CD14-positive monocyte (primary cell): ENCODE results near the gene MEGF9. TPM values are rescaled to one million over a fixed set of nuclear protein-coding genes. Genes with fewer than 3 reads are reported as not detected.

Source experiments
- DNase-seq, 3 donors: peaks; one replicate each; pipeline ENCODE4 v3.0.0-alpha.2; 2011 to 2022
- H2AFZ ChIP-seq: 2 replicates; pipeline ENCODE4 v1.6.0; 2012; ENCODE audit warnings: mild to moderate bottlenecking, low read depth, low read length, inconsistent platforms; ENCODE audit not compliant: insufficient read depth, poor library complexity, severe bottlenecking
- H3K27ac ChIP-seq, 2 donors: 1 replicate in 1 of 2; 2 replicates in 1 of 2; pipeline ENCODE4 v1.5.1; 2012 to 2013; ENCODE audit warnings: low read length in 2 of 2, control low read depth in 1 of 2, inconsistent platforms in 1 of 2, low read depth in 1 of 2, mild to moderate bottlenecking in 1 of 2
- H3K27me3 ChIP-seq, 2 donors: one replicate each; pipeline versions ENCODE4 v1.6.0 to v1.6.1; 2011 to 2013; ENCODE audit warnings: low read length in 2 of 2; ENCODE audit not compliant: control insufficient read depth in 2 of 2, insufficient read depth in 2 of 2
- H3K36me3 ChIP-seq, 2 donors: replicated peaks in 1 of 2; 1 replicate in 1 of 2; 2 replicates in 1 of 2; pipeline versions ENCODE4 v1.5.1 to v1.6.1; 2012 to 2013; ENCODE audit warnings: low read length in 2 of 2, control low read depth in 1 of 2, inconsistent platforms in 1 of 2, mild to moderate bottlenecking in 1 of 2; ENCODE audit not compliant: insufficient read depth in 2 of 2, control insufficient read depth in 1 of 2
- H3K4me1 ChIP-seq, 2 donors: 1 replicate in 1 of 2; 2 replicates in 1 of 2; pipeline versions ENCODE4 v1.5.1 to v1.6.1; 2012 to 2013; ENCODE audit warnings: low read length in 2 of 2, control low read depth in 1 of 2, inconsistent platforms in 1 of 2, mild to moderate bottlenecking in 1 of 2, moderate library complexity in 1 of 2; ENCODE audit not compliant: insufficient read depth in 2 of 2, control insufficient read depth in 1 of 2
- H3K4me2 ChIP-seq: replicated peaks from 2 replicates; pipeline ENCODE3; 2012; ENCODE audit warnings: low read length, moderate library complexity, mild to moderate bottlenecking; ENCODE audit not compliant: poor library complexity, severe bottlenecking; ENCODE audit errors: extremely low read depth
- H3K4me3 ChIP-seq, 3 experiments: fragments of 200-600 bp in 1 of 3; sonication (generic) in 1 of 3; replicated peaks in 1 of 3; 1 replicate in 2 of 3; 2 replicates in 1 of 3; pipeline ENCODE4 v1.5.1; 2011 to 2013; ENCODE audit warnings: low read length in 3 of 3, mild to moderate bottlenecking in 3 of 3, control low read depth in 2 of 3, low read depth in 2 of 3, inconsistent platforms in 1 of 3, moderate library complexity in 1 of 3
- H3K79me2 ChIP-seq: 2 replicates; pipeline ENCODE4 v1.6.0; 2012; ENCODE audit warnings: mild to moderate bottlenecking, control low read depth, inconsistent platforms, low read length, moderate library complexity; ENCODE audit not compliant: insufficient read depth
- H3K9ac ChIP-seq: 2 replicates; pipeline ENCODE4 v1.6.0; 2017; ENCODE audit warnings: low read length, mild to moderate bottlenecking; ENCODE audit not compliant: insufficient read depth, poor library complexity, severe bottlenecking
- H3K9me3 ChIP-seq, 2 donors: replicated peaks in 1 of 2; 1 replicate in 1 of 2; 2 replicates in 1 of 2; pipeline versions ENCODE4 v1.5.1 to v1.6.1; 2012 to 2013; ENCODE audit warnings: low read length in 2 of 2, control low read depth in 1 of 2; ENCODE audit not compliant: control insufficient read depth in 1 of 2, insufficient read depth in 1 of 2
- H4K20me1 ChIP-seq: 2 replicates; pipeline ENCODE4 v1.6.0; 2012; ENCODE audit warnings: mild to moderate bottlenecking, low read length, control low read depth, moderate library complexity; ENCODE audit not compliant: insufficient read depth
- H3K27ac Mint-ChIP-seq, 7 donors: one replicate each; pipeline ENCODE4 v1.8.0; 2020; ENCODE audit warnings: mild to moderate bottlenecking in 7 of 7, mixed read lengths in 7 of 7, moderate library complexity in 6 of 7, inconsistent platforms in 2 of 7
- H3K27me3 Mint-ChIP-seq, 3 donors: one replicate each; pipeline ENCODE4 v1.8.0; 2021 to 2022; ENCODE audit warnings: low read depth in 3 of 3, mild to moderate bottlenecking in 3 of 3, mixed read lengths in 3 of 3, moderate library complexity in 3 of 3, inconsistent platforms in 1 of 3
- H3K36me3 Mint-ChIP-seq, 2 donors: one replicate each; pipeline ENCODE4 v1.8.0; 2020; ENCODE audit warnings: mixed read lengths in 2 of 2, inconsistent platforms in 1 of 2, mild to moderate bottlenecking in 1 of 2
- H3K4me1 Mint-ChIP-seq: one replicate; pipeline ENCODE4 v1.8.0; 2020; ENCODE audit warnings: mild to moderate bottlenecking, mixed read lengths
- H3K4me3 Mint-ChIP-seq, 2 donors: one replicate each; pipeline ENCODE4 v1.8.0; 2020; ENCODE audit warnings: mild to moderate bottlenecking in 2 of 2, mixed read lengths in 2 of 2, moderate library complexity in 1 of 2
- H3K9me3 Mint-ChIP-seq, 7 donors: one replicate each; pipeline ENCODE4 v1.8.0; 2020 to 2022; ENCODE audit warnings: mixed read lengths in 7 of 7, mild to moderate bottlenecking in 6 of 7, moderate library complexity in 6 of 7, inconsistent platforms in 2 of 7
- CTCF ChIP-seq: fragments of 200-600 bp; IDR thresholded peaks from one replicate; pipeline ENCODE4 v1.8.0; 2022; ENCODE audit warnings: antibody characterized with exemption, mild to moderate bottlenecking
- WGBS: methylation state at CpG from one replicate; pipeline ENCODE4 v1.1.5; 2013; ENCODE audit warnings: missing lambda C conversion rate; ENCODE audit not compliant: insufficient coverage; 5-methylcytosine and 5-hydroxymethylcytosine counted together
- intact Hi-C, 2 donors: fragments of 100-400 bp; cut with micrococcal nuclease; formaldehyde crosslinking; loops; one replicate each; pipeline versions ENCODE4 v1.15.0 to v1.15.1; 2023
- polyA plus RNA-seq, 3 donors: library from polyadenylated mRNA; depleted of rRNA in 1 of 3; unstranded in 2 of 3; stranded (reverse) in 1 of 3; fragments of 300-500 nt in 2 of 3; fragments of >200 nt in 1 of 3; fragmentation: Illumina TruSeq in 2 of 3; gene quantifications; 1 replicate in 2 of 3; 2 replicates in 1 of 3; pipeline ENCODE4 v1.2.3, GENCODE V29; 2012 to 2021

MEGF9 gene
- polyA plus RNA-seq, 3 donors: 45.0 to 92.8 (median 89.7) TPM

GRCh38 chr9:120688758-120689157 is 25.5 kb downstream of the MEGF9 start:
- no peaks in the 10 kb centered on the region for H3K27me3 Mint-ChIP-seq
- Histone ChIP-seq H3K4me2 (no peak overlapping the region), H3K27ac (peak overlapping the region in 1 of 2 donors; percentile 54), H3K9me3 (no peaks in the 10 kb centered on the region), H3K79me2 (peaks cover 100% of the 10 kb centered on the region), H4K20me1 (peaks cover 100% of the 10 kb centered on the region), H3K4me3 (no peak overlapping the region), H3K9ac (no peak overlapping the region), H3K36me3 (peaks cover 7 to 21% of the 10 kb centered on the region in 2 donors), H3K4me1 (peaks cover 80 to 98% of the 10 kb centered on the region in 2 donors), H2AFZ (no peak overlapping the region), H3K27me3 (no peaks in the 10 kb centered on the region)
- no peak overlapping the region for H3K27ac Mint-ChIP-seq
- no peak overlapping the region for H3K4me3 Mint-ChIP-seq
- DNase-seq: no peak
- intact Hi-C loops: loop anchor here in 1 of 2 donors (10.0 kb wide), 1 partner anchor 46 kb away; no protein-coding TSS in a partner anchor
- peaks cover 17% of the 10 kb centered on the region in 2 donors for H3K36me3 Mint-ChIP-seq
- TF ChIP-seq CTCF: no peak
- H3K9me3 Mint-ChIP-seq: no peaks in the 10 kb centered on the region
- WGBS: 50% methylated on average over 2 of the region's 3 CpGs
- peaks cover 61% of the 10 kb centered on the region for H3K4me1 Mint-ChIP-seq

- no CpG with 5 or more reads among the region's 3 CpGs for WGBS
- intact Hi-C loops: loop anchor here in 1 of 2 donors (10.0 kb wide), 1 partner anchor 52 kb away; no protein-coding TSS in a partner anchor
- Mint-ChIP-seq H3K27me3 (no peaks in the 10 kb centered on the region), H3K4me3 (no peak overlapping the region), H3K4me1 (peaks cover 85% of the 10 kb centered on the region), H3K9me3 (no peaks in the 10 kb centered on the region), H3K36me3 (peaks cover 25 to 40% of the 10 kb centered on the region in 2 donors), H3K27ac (peak overlapping the region; percentile 79 to 94 (median 90))
- Histone ChIP-seq H3K36me3 (peaks cover 15 to 30% of the 10 kb centered on the region in 2 donors), H3K9ac (no peak overlapping the region), H3K27ac (peak overlapping the region; percentile 62 to 79), H3K27me3 (no peaks in the 10 kb centered on the region), H3K4me3 (peak overlapping the region in 1 of 3 experiments; percentile 22), H3K9me3 (no peaks in the 10 kb centered on the region), H3K4me2 (no peak overlapping the region), H3K4me1 (peaks cover 72 to 93% of the 10 kb centered on the region in 2 donors), H2AFZ (no peak overlapping the region), H4K20me1 (peaks cover 100% of the 10 kb centered on the region), H3K79me2 (peaks cover 100% of the 10 kb centered on the region)
- DNase-seq: no peak
- TF ChIP-seq CTCF: no peak
Observed at GRCh38 chr9:120683150-120683549, 31.1 kb downstream of the MEGF9 start.
